ENCODE results near the gene TMOD4.

DNA sequence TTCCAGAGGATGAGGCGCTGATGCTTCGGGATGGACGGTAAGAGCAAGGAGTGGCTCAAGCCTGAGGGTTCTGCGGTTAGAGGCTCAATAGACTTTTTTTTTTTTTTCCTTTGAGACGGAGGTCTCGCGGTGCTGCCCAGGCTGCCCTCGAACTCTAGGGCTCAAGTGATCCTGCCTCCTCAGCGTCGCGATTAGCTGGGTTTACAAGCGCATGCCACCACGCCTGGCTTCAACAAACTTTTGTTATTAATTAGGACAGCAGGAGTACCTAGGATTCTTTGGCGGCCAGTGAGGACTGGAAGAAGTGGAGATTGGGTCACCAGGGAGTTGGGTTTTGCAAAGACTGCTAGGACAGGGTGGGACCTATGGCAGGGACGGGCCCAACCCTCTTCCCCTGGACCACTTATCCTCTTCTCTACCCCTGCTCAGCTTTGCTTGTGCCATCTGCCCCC lies 9.2 kb downstream of the TMOD4 start:
- no peak for TF ChIP-seq POLR2G (IDR thresholded peaks at IDR 0.05; ENCODE audit: low read depth, low read length)
- TF ChIP-seq MYC (CRISPR knock-in tag; IDR thresholded peaks at IDR 0.05; ENCODE audit: borderline replicate concordance), result no peak
- TF ChIP-seq ZNF562 (CRISPR knock-in tag; IDR thresholded peaks at IDR 0.05; ENCODE audit: borderline replicate concordance), result no peak
- TF ChIP-seq, protein P1, sequence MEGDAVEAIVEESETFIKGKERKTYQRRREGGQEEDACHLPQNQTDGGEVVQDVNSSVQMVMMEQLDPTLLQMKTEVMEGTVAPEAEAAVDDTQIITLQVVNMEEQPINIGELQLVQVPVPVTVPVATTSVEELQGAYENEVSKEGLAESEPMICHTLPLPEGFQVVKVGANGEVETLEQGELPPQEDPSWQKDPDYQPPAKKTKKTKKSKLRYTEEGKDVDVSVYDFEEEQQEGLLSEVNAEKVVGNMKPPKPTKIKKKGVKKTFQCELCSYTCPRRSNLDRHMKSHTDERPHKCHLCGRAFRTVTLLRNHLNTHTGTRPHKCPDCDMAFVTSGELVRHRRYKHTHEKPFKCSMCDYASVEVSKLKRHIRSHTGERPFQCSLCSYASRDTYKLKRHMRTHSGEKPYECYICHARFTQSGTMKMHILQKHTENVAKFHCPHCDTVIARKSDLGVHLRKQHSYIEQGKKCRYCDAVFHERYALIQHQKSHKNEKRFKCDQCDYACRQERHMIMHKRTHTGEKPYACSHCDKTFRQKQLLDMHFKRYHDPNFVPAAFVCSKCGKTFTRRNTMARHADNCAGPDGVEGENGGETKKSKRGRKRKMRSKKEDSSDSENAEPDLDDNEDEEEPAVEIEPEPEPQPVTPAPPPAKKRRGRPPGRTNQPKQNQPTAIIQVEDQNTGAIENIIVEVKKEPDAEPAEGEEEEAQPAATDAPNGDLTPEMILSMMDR (CRISPR knock-in tag; IDR thresholded peaks at IDR 0.05), result no peak
- TF ChIP-seq EZH2 (conservative IDR thresholded peaks at IDR 0.05; ENCODE audit: low read depth, low read length), result no peak
- no peak for TF ChIP-seq ZNF30 (CRISPR knock-in tag; IDR thresholded peaks at IDR 0.05)
- TF ChIP-seq ZNF768 (CRISPR knock-in tag; IDR thresholded peaks at IDR 0.05), result no peak
- no peak for TF ChIP-seq SMC3 (IDR thresholded peaks at IDR 0.05; ENCODE audit: low read length)
- TF ChIP-seq YEATS2 (CRISPR knock-in tag; IDR thresholded peaks at IDR 0.05; ENCODE audit: borderline replicate concordance), result no peak
- TF ChIP-seq SMARCC2 (IDR thresholded peaks at IDR 0.05), result no peak
- no peak for TF ChIP-seq ZNF605 (CRISPR knock-in tag; IDR thresholded peaks at IDR 0.05)
- no peak for TF ChIP-seq RNF2 (conservative IDR thresholded peaks at IDR 0.05; ENCODE audit: low read depth)
- TF ChIP-seq PITX1 (CRISPR knock-in tag; IDR thresholded peaks at IDR 0.05), result no peak
- no peak for TF ChIP-seq NFIC (IDR thresholded peaks at IDR 0.05; ENCODE audit: low read length)

All from HepG2 (cell line).